ENCODE measurements around the gene SMAD7.
"Not testable (repeated sequence)": the region's sequence is repeated elsewhere in the genome, so short reads cannot be mapped to it uniquely, and the experiment has no call there.

SMAD7 gene

DNA sequence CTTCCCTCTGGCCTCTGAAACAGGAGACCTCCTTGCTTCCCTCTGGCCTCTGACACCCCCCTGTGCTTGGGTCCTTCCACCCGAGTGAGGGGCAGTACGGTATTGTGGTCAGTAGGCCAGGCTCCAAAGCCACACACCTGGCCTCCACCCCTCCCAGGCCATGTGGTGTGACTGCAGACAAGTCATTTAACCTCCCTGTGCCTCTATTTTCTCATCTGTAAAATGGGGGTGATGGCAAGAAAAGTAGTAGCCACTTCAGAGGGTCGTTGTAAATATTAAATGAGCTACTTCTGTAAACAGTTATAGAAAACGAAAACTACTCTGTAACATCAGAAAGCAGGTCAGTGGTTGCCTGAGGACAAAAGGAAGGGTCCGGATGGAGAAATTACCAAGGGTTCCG, 74.2 kb downstream of the SMAD7 start:
- no peak for DNase-seq (ENCODE audit: low read depth)

DNA sequence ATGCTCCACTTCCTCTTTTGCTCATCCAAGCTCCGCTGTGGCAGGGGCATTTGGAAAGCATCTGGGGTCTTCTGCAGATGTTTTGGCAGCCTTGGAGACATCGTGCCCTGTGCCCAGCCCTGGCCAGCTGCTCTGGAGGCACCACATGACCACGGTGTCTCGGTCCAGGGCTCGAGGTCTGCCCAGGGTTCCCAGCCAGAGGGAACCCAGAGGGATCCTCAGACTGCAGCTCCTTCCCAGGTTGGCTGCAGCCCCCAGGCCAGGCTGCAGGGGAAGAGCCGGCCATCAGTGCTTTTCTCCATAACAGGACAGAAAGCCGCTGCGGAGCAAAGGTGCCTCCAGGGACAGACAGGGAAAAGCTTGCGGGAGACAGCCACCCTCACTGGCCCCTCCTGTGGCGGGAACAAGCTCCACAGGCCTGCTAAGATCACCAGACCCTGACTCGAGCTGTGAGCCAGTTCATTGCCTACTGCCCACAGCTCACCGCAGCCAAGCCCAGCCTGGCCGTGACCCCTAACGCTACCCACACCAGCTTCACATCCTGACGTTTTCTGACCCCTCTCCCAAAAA, 74.7 kb downstream of the SMAD7 start:
- no peak for DNase-seq (ENCODE audit: low read depth)

DNA sequence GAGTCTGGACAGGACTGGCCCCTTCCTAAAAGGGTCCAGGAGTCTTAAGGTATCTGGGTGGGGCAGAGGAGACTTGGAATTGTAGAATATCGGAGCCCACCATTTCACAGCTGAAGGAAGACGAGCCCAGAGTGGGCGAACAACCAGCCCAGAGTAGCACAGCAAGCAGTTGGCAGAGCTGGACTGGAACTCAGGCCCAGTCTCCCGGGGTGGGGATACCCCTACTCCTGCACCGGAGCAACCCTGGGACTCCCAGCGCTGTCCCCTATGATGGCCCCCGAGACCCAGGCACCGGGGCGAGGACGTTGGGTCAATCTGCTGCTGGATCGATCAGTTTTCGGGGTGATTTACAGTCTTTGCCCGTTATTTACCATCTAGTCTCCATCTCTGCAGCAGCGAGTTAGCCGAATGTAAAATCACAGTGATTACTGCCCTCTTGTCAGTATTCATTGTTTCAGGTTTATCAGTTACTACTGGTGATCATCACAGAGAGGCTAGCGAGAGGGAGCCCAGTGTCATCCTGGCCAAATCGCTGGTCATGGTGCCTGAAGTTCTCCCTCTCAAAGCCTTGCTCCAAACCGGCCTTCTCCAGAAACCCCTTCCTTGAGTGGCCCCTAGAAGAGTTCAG, 75.3 kb downstream of the SMAD7 start:
- DNase-seq (ENCODE audit: low read depth) = no peak

DNA sequence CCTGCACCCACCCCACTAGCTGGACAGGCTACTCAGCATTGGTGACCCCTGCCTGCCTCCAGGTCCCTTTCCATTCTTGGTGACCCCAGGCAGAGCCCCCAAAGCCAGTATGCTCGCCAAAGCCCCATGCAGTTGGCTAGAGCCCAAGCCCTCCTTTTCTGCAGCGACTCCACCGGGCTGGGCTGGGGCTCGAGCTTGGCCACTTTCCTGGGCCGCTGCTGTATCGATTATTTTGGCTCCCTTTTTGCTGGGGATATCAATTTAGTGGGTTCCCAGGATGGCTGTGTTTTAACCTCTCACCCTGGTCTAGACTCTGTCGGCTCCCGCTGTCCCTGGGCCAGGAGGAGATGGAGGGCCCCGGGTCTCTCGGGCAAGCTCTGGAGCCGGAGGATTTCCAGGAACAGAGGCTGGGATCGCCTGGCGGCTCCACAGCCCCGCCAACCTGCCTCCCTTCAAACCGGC, 76.0 kb downstream of the SMAD7 start:
- no peak for DNase-seq (ENCODE audit: low read depth)

GRCh38 chr18:48874233-48874632, 76.5 kb downstream of the SMAD7 start:
- DNase-seq (ENCODE audit: low read depth) = no peak

GRCh38 chr18:48872234-48873145, 78.3 kb downstream of the SMAD7 start:
- no peak for DNase-seq (ENCODE audit: low read depth)

DNA sequence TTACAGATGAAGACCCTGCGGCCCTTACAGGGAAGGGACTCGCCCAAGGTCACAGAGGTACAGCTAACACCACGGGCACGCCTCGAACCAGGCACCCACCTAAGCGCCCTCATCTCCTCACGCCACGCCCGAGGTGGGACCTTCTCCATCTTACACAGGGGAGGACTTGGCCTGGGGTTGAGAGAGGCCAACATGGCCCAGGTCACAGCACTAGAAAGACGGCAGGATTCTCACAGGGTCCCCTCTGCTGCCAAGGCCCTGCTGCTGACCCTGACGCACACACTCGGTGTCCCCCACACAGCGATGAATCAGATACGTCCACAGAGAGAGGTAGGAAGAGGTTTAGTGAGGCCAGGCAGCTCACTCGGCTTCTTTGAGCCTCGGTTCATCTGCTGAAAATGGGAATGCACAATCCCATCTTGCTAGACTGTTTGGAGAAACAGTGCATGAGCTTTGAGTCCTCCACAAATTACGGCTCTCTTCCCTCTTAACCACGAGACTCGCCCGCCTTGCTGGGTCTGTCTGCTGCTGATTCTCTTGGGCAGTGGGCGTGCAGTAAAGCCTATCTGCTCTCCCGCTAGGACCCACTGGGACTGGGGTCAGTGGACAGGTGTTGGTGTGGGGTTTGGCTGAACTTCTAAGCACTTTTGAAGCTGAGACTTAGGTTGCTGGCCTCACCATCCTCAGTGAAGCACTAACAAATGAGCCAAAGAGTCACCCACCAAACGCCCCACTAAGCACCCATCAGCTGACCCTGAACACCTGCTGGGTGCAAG, 79.2 kb downstream of the SMAD7 start:
- DNase-seq (ENCODE audit: low read depth) = no peak

GRCh38 chr18:48870926-48871325, 79.8 kb downstream of the SMAD7 start:
- DNase-seq (ENCODE audit: low read depth) = not testable (repeated sequence)
